Activated CD4-positive, alpha-beta T cell treated with anti-CD3 and anti-CD28 coated beads, Interleukin-2, amount 10 ng/mL, durations not matched to agents 24 days and 14 days (primary cell): ENCODE measurements around the gene UBE2N. TPM values are rescaled to one million over a fixed set of nuclear protein-coding genes. Genes with fewer than 3 reads are reported as not detected.

Source experiments
- DNase-seq: peaks from one replicate; pipeline ENCODE4 v3.0.0; 2022
- H3K27ac Mint-ChIP-seq: one replicate; pipeline ENCODE4 v1.8.0; 2022; ENCODE audit warnings: mild to moderate bottlenecking, mixed read lengths
- H3K27me3 Mint-ChIP-seq: one replicate; pipeline ENCODE4 v1.8.0; 2022; ENCODE audit warnings: mixed read lengths
- H3K36me3 Mint-ChIP-seq: one replicate; pipeline ENCODE4 v1.8.0; 2022; ENCODE audit warnings: low read depth, mild to moderate bottlenecking, mixed read lengths
- H3K4me1 Mint-ChIP-seq: one replicate; pipeline ENCODE4 v1.8.0; 2021; ENCODE audit warnings: mixed read lengths
- H3K4me3 Mint-ChIP-seq: one replicate; pipeline ENCODE4 v1.8.0; 2022; ENCODE audit warnings: mild to moderate bottlenecking, moderate library complexity, mixed read lengths
- H3K9me3 Mint-ChIP-seq: one replicate; pipeline ENCODE4 v1.8.0; 2021; ENCODE audit warnings: mixed read lengths
- intact Hi-C: fragments of 100-400 bp; cut with micrococcal nuclease; formaldehyde crosslinking; loops from one replicate; pipeline ENCODE4 v1.15.1; 2023
- total RNA-seq: library from RNA; stranded (reverse); gene quantifications from 2 replicates; pipeline ENCODE4 v1.2.3, GENCODE V29; 2022

UBE2N gene
- total RNA-seq, 1 donor from 2014 or later = 225 TPM

- Mint-ChIP-seq H3K27ac (no peak overlapping the region), H3K27me3 (peaks cover 4% of the 10 kb centered on the region), H3K4me1 (peaks cover 2% of the 10 kb centered on the region), H3K4me3 (no peak overlapping the region), H3K9me3 (no peaks in the 10 kb centered on the region), H3K36me3 (no peaks in the 10 kb centered on the region)
- no peak for DNase-seq
- intact Hi-C loops = no loop called here
These were observed 17.4 kb upstream of the UBE2N start for GRCh38 chr12:93459097-93459496.

- H3K4me1 Mint-ChIP-seq = peaks cover 2% of the 10 kb centered on the region
- DNase-seq = no peak
- no peak overlapping the region for H3K27ac Mint-ChIP-seq
- intact Hi-C loops = no loop called here
- H3K27me3 Mint-ChIP-seq = peaks cover 6% of the 10 kb centered on the region
- H3K36me3 Mint-ChIP-seq = no peaks in the 10 kb centered on the region
- H3K4me3 Mint-ChIP-seq = no peak overlapping the region
- no peaks in the 10 kb centered on the region for H3K9me3 Mint-ChIP-seq
These were observed 14.3 kb upstream of the UBE2N start for GRCh38 chr12:93456077-93456476.

- intact Hi-C loops = no loop called here
- H3K9me3 Mint-ChIP-seq = no peaks in the 10 kb centered on the region
- peaks cover 6% of the 10 kb centered on the region for H3K27me3 Mint-ChIP-seq
- no peak for DNase-seq
- no peak overlapping the region for H3K4me3 Mint-ChIP-seq
- H3K36me3 Mint-ChIP-seq = no peaks in the 10 kb centered on the region
- no peak overlapping the region for H3K27ac Mint-ChIP-seq
- peaks cover 9% of the 10 kb centered on the region for H3K4me1 Mint-ChIP-seq
These were observed 11.9 kb upstream of the UBE2N start for GRCh38 chr12:93453633-93454032.

- Mint-ChIP-seq H3K9me3 (no peaks in the 10 kb centered on the region), H3K4me1 (peaks cover 18% of the 10 kb centered on the region), H3K4me3 (no peak overlapping the region), H3K27me3 (peaks cover 6% of the 10 kb centered on the region), H3K36me3 (no peaks in the 10 kb centered on the region), H3K27ac (no peak overlapping the region)
- no peak for DNase-seq
- intact Hi-C loops = no loop called here
These were observed 9.8 kb upstream of the UBE2N start for GRCh38 chr12:93451423-93452158.

GRCh38 chr12:93449277-93449676 lies 7.5 kb upstream of the UBE2N start:
- H3K4me3 Mint-ChIP-seq = no peak overlapping the region
- H3K36me3 Mint-ChIP-seq = no peaks in the 10 kb centered on the region
- intact Hi-C loops = no loop called here
- DNase-seq = no peak
- peaks cover 4% of the 10 kb centered on the region for H3K27me3 Mint-ChIP-seq
- H3K9me3 Mint-ChIP-seq = no peaks in the 10 kb centered on the region
- no peak overlapping the region for H3K27ac Mint-ChIP-seq
- peaks cover 18% of the 10 kb centered on the region for H3K4me1 Mint-ChIP-seq

GRCh38 chr12:93448796-93449195 lies 7.0 kb upstream of the UBE2N start:
- Mint-ChIP-seq H3K27ac (no peak overlapping the region), H3K4me3 (no peak overlapping the region), H3K4me1 (peaks cover 18% of the 10 kb centered on the region), H3K9me3 (no peaks in the 10 kb centered on the region), H3K36me3 (no peaks in the 10 kb centered on the region), H3K27me3 (no peaks in the 10 kb centered on the region)
- DNase-seq = no peak
- intact Hi-C loops = no loop called here

GRCh38 chr12:93447555-93448290 lies 6.0 kb upstream of the UBE2N start:
- peak; percentile 69 for DNase-seq
- Mint-ChIP-seq H3K27ac (peak overlapping the region; percentile 59), H3K4me3 (peak overlapping the region; percentile 50), H3K9me3 (no peaks in the 10 kb centered on the region), H3K4me1 (peaks cover 22% of the 10 kb centered on the region), H3K27me3 (no peaks in the 10 kb centered on the region), H3K36me3 (no peaks in the 10 kb centered on the region)
- intact Hi-C loops = no loop called here

- Mint-ChIP-seq H3K9me3 (no peaks in the 10 kb centered on the region), H3K27me3 (no peaks in the 10 kb centered on the region), H3K27ac (no peak overlapping the region), H3K36me3 (peaks cover 12% of the 10 kb centered on the region), H3K4me1 (peaks cover 37% of the 10 kb centered on the region), H3K4me3 (no peak overlapping the region)
- DNase-seq = no peak
- intact Hi-C loops = no loop called here
These were observed 1.8 kb upstream of the UBE2N start for GRCh38 chr12:93443576-93443975.

- Mint-ChIP-seq H3K4me3 (peak overlapping the region; percentile 89), H3K4me1 (peaks cover 40% of the 10 kb centered on the region), H3K9me3 (no peaks in the 10 kb centered on the region), H3K27ac (peak overlapping the region; percentile 93), H3K27me3 (no peaks in the 10 kb centered on the region), H3K36me3 (peaks cover 16% of the 10 kb centered on the region)
- no peak for DNase-seq
- intact Hi-C loops = loop anchor here (1.0 kb wide), 3 partner anchors 25 to 235 kb away; partner anchors contain the start of genes CRADD and MRPL42
These were observed 929 bp upstream of the UBE2N start for GRCh38 chr12:93442411-93443340.

GRCh38 chr12:93441081-93441616 lies 598 bp downstream of the UBE2N start:
- peak overlapping the region; percentile 94 for H3K4me3 Mint-ChIP-seq
- no peaks in the 10 kb centered on the region for H3K27me3 Mint-ChIP-seq
- peaks cover 50% of the 10 kb centered on the region for H3K4me1 Mint-ChIP-seq
- peaks cover 20% of the 10 kb centered on the region for H3K36me3 Mint-ChIP-seq
- peak; percentile 86 for DNase-seq
- H3K27ac Mint-ChIP-seq = peak overlapping the region; percentile 97
- intact Hi-C loops = loop anchor here (1.0 to 2.0 kb wide), 3 partner anchors 20 to 662 kb away; no protein-coding TSS in a partner anchor
- H3K9me3 Mint-ChIP-seq = no peaks in the 10 kb centered on the region

- H3K4me3 Mint-ChIP-seq = peak overlapping the region; percentile 94
- DNase-seq = no peak
- peaks cover 21% of the 10 kb centered on the region for H3K36me3 Mint-ChIP-seq
- no peaks in the 10 kb centered on the region for H3K27me3 Mint-ChIP-seq
- no peaks in the 10 kb centered on the region for H3K9me3 Mint-ChIP-seq
- intact Hi-C loops = loop anchor here (1.0 to 2.0 kb wide), 3 partner anchors 19 to 663 kb away; no protein-coding TSS in a partner anchor
- peak overlapping the region; percentile 97 for H3K27ac Mint-ChIP-seq
- H3K4me1 Mint-ChIP-seq = peaks cover 52% of the 10 kb centered on the region
These were observed 1.5 kb downstream of the UBE2N start for GRCh38 chr12:93440043-93440835.

- H3K4me3 Mint-ChIP-seq = peak overlapping the region; percentile 66
- no peak for DNase-seq
- no peaks in the 10 kb centered on the region for H3K27me3 Mint-ChIP-seq
- no peaks in the 10 kb centered on the region for H3K9me3 Mint-ChIP-seq
- intact Hi-C loops = no loop called here
- H3K36me3 Mint-ChIP-seq = peaks cover 21% of the 10 kb centered on the region
- H3K27ac Mint-ChIP-seq = no peak overlapping the region
- H3K4me1 Mint-ChIP-seq = peaks cover 55% of the 10 kb centered on the region
These were observed 3.3 kb downstream of the UBE2N start for GRCh38 chr12:93438266-93439050.
